PFSK-1 (cell line): ENCODE results near the gene SKIL.

Experiments used
- FOXP2 ChIP-seq: optimal IDR thresholded peaks from 2 replicates; pipeline ENCODE3; 2011; ENCODE audit warnings: borderline replicate concordance, control low read depth, inconsistent platforms; ENCODE audit not compliant: insufficient read depth; ENCODE audit errors: extremely low read length, extremely low read depth
- POLR2AphosphoS5 ChIP-seq: IDR thresholded peaks from 2 replicates; pipeline ENCODE4 v1.6.1; 2012; ENCODE audit warnings: low read depth, mild to moderate bottlenecking, control low read depth, low read length, moderate library complexity
- SIN3A ChIP-seq: IDR thresholded peaks from 2 replicates; pipeline ENCODE4 v1.6.1; 2012; ENCODE audit warnings: mild to moderate bottlenecking, low read length, moderate library complexity, borderline replicate concordance; ENCODE audit not compliant: insufficient read depth
- TAF1 ChIP-seq: IDR thresholded peaks from 2 replicates; pipeline ENCODE4 v1.6.1; 2012; ENCODE audit warnings: low read length, control low read depth, borderline replicate concordance; ENCODE audit not compliant: insufficient read depth
- TF ChIP-seq, protein P1 (sequence below), 2 experiments: IDR thresholded peaks; 2 replicates each; pipeline versions ENCODE4 v1.6.1 to v1.8.0; 2011 to 2012; ENCODE audit warnings: low read depth in 2 of 2, low read length in 2 of 2, control low read depth in 1 of 2, inconsistent platforms in 1 of 2, mild to moderate bottlenecking in 1 of 2, moderate library complexity in 1 of 2; ENCODE audit not compliant: insufficient read depth in 1 of 2

Gene SKIL

DNA sequence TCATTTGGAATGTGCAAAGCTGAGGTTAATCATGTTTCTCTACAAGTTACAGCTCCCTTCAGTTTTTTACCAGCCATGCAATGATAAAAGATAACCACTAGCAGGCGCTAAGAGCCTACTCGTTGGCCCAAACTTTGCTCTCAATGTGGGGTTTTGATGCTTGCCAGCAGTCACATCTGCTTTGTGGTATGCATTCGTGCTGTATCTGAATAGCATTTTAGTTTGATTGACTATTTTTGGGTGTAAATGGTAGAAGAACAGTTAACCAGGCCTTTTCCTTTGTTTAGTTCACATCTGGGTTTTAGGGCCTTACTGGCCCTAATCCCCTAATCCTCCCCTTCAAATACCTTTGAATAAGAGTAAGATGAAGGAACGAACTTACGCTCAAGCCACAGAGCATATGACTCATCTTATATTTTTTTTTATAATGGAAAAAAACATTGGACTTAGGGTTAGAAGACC lies 56.7 kb downstream of the SKIL start:
- TF ChIP-seq POLR2AphosphoS5 (no peak), SIN3A (no peak), TAF1 (no peak)
- TF ChIP-seq, protein P1, sequence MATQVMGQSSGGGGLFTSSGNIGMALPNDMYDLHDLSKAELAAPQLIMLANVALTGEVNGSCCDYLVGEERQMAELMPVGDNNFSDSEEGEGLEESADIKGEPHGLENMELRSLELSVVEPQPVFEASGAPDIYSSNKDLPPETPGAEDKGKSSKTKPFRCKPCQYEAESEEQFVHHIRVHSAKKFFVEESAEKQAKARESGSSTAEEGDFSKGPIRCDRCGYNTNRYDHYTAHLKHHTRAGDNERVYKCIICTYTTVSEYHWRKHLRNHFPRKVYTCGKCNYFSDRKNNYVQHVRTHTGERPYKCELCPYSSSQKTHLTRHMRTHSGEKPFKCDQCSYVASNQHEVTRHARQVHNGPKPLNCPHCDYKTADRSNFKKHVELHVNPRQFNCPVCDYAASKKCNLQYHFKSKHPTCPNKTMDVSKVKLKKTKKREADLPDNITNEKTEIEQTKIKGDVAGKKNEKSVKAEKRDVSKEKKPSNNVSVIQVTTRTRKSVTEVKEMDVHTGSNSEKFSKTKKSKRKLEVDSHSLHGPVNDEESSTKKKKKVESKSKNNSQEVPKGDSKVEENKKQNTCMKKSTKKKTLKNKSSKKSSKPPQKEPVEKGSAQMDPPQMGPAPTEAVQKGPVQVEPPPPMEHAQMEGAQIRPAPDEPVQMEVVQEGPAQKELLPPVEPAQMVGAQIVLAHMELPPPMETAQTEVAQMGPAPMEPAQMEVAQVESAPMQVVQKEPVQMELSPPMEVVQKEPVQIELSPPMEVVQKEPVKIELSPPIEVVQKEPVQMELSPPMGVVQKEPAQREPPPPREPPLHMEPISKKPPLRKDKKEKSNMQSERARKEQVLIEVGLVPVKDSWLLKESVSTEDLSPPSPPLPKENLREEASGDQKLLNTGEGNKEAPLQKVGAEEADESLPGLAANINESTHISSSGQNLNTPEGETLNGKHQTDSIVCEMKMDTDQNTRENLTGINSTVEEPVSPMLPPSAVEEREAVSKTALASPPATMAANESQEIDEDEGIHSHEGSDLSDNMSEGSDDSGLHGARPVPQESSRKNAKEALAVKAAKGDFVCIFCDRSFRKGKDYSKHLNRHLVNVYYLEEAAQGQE (IDR thresholded peaks at IDR 0.05; ENCODE audit: insufficient read depth in 1 of 2, low read depth in 2 of 2, low read length in 2 of 2): no peak

- TF ChIP-seq POLR2AphosphoS5: no peak
- TF ChIP-seq FOXP2: no peak
- TF ChIP-seq TAF1: no peak
- TF ChIP-seq, protein P1 (IDR thresholded peaks at IDR 0.05; ENCODE audit: insufficient read depth in 1 of 2, low read depth in 2 of 2, low read length in 2 of 2): no peak
- no peak for TF ChIP-seq SIN3A
Measured at GRCh38 chr3:170417090-170417489, 59.6 kb downstream of the SKIL start.

DNA sequence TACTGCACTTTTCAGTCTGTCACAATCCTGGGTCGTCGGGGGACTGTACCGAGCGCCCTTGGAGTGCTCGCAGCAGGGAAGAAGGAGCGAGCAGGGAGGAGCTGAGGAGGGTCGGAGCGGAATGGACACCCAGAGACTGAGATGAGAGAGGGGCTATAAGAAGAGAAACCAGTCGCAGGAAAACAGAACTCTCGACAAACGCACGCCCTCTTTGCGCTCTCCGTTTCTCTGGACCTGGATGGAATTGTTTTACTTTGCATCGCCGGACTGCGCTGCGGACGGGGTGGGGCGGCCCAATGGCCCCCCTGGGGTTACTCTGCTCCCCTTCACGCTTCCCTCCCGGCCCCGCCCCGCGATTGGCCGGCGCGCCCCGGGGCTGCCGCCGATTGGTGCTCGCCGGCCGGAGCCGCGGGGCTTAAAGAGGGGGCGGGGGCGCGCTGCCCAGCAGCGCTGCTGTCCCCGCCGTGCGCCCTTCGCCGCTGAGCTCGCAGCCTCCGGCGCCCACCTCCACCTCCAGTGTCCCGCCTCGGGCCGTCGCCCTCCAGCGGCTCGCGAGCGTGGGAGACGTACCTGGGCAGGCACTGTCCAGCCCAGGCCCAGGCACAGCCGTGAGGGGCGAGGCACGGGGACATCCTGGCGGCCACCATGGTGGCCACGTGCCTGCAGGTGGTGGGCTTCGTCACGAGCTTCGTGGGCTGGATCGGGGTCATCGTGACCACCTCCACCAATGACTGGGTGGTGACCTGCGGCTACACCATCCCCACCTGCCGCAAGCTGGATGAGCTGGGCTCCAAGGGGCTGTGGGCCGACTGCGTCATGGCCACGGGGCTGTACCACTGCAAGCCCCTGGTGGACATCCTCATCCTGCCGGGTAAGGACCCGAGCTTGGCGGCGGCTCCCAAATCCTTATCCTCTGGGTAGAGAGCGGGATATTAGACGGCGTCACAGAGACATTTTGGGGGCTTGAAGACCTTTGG lies 61.2 kb downstream of the SKIL start, which contains the start of gene CLDN11:
Gene CLDN11 (plus strand): TSS at position 447 of the 977 bp plus-strand sequence. CDS start 199 bp downstream, at position 646.
- TF ChIP-seq SIN3A (no peak), TAF1 (no peak), POLR2AphosphoS5 (no peak)

DNA sequence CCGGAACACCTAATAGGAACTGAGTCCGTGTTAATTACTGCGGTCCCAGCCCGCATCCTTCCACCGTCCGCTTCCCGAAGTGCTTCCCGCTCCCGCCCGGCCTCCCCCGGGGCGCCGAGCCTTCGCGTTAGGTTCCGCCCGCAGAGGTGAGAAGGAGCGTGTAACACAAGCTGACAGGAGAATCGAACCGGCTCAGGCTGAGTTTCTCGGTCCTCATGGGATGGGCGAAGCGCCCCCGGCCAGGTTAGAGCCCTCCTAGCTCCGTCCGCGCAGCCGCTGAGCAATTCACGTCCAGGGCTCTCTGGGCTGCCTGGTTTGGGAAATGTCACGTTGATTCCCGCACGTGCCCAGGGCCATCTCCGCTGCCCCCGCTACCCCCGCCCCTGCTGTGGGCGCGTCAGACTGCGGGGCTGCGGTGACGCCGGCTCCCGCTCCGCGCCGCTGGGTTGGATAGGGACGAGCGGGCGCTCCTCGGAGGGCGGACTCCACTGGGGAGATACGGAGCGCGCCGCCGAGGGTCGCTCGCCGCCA lies 62.1 kb downstream of the SKIL start:
- TF ChIP-seq POLR2AphosphoS5: no peak
- no peak for TF ChIP-seq TAF1
- no peak for TF ChIP-seq SIN3A

DNA sequence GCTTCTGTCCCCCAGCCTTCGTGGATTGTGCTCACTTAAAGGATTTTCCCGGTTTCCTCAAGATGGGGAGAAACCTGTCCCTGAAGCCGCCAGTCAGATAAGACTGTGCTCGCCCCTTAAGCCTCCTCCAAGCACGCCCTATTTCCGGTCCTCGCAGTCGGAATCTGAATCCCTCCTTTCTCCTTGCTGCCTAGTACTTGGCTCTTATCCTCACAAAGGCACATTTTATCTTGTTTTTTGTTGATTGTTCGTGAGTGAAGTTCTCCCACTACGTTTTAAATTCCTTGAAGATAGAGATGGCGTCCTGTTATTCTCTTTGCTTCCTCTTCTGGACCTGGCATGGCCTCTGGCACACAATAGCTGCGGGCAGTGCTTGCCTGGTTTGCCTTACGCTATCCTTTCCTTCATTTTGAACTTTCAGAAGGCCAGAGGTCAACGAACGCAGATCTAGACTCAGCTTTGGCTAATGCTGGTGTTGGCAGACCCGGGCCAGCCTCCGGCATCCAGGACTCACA lies 62.8 kb downstream of the SKIL start:
- TF ChIP-seq SIN3A: no peak
- no peak for TF ChIP-seq POLR2AphosphoS5
- TF ChIP-seq, protein P1 (IDR thresholded peaks at IDR 0.05; ENCODE audit: insufficient read depth in 1 of 2, low read depth in 2 of 2, low read length in 2 of 2): no peak
- no peak for TF ChIP-seq FOXP2
- TF ChIP-seq TAF1: no peak
